Measurements from ENCODE around the gene CAPN12. TPM values are rescaled to one million over a fixed set of nuclear protein-coding genes. Genes with fewer than 3 reads are reported as not detected.
A peak's percentile ranks its signal among the peaks of the same experiment; 100 is the strongest.

CAPN12 gene
- total RNA-seq, 1 experiment from 2014 or later, result 14.7 TPM

- Mint-ChIP-seq H3K9me3 (ENCODE audit: low read depth, unreplicated experiment) (no peaks in the 10 kb centered on the region), H3K36me3 (ENCODE audit: insufficient read depth, unreplicated experiment) (peaks cover 33% of the 10 kb centered on the region), H3K4me3 (ENCODE audit: low read depth, unreplicated experiment) (no peak overlapping the region), H3K4me1 (ENCODE audit: low read depth, unreplicated experiment) (peaks cover 7% of the 10 kb centered on the region), H3K27ac (ENCODE audit: unreplicated experiment) (no peak overlapping the region), H3K27me3 (ENCODE audit: unreplicated experiment) (no peaks in the 10 kb centered on the region)
- no peak for TF ChIP-seq CTCF (IDR thresholded peaks at IDR 0.05; ENCODE audit: unreplicated experiment)
- CTCF ChIA-PET, result no interaction called here
- BruUV-seq (replicated peaks), result no TSS peak
- intact Hi-C loops (cut with micrococcal nuclease; ENCODE audit: unreplicated experiment), result no loop called here
- DNase-seq, result no peak
Observed at GRCh38 chr19:38743394-38744297, 628 bp downstream of the CAPN12 start.

- peaks cover 41% of the 10 kb centered on the region for H3K36me3 Mint-ChIP-seq (ENCODE audit: insufficient read depth, unreplicated experiment)
- BruUV-seq (replicated peaks), result no TSS peak
- H3K27me3 Mint-ChIP-seq (ENCODE audit: unreplicated experiment), result no peaks in the 10 kb centered on the region
- H3K27ac Mint-ChIP-seq (ENCODE audit: unreplicated experiment), result no peak overlapping the region
- no peak for DNase-seq
- intact Hi-C loops (cut with micrococcal nuclease; ENCODE audit: unreplicated experiment), result no loop called here
- H3K9me3 Mint-ChIP-seq (ENCODE audit: low read depth, unreplicated experiment), result no peaks in the 10 kb centered on the region
- H3K4me3 Mint-ChIP-seq (ENCODE audit: low read depth, unreplicated experiment), result no peak overlapping the region
- no peak for TF ChIP-seq CTCF (IDR thresholded peaks at IDR 0.05; ENCODE audit: unreplicated experiment)
- CTCF ChIA-PET, result no interaction called here
- H3K4me1 Mint-ChIP-seq (ENCODE audit: low read depth, unreplicated experiment), result peaks cover 9% of the 10 kb centered on the region
Observed at GRCh38 chr19:38742906-38743305, 1.4 kb downstream of the CAPN12 start.

GRCh38 chr19:38742296-38742695 lies 2.0 kb downstream of the CAPN12 start:
- no peak for DNase-seq
- Mint-ChIP-seq H3K27ac (ENCODE audit: unreplicated experiment) (no peak overlapping the region), H3K4me1 (ENCODE audit: low read depth, unreplicated experiment) (peaks cover 15% of the 10 kb centered on the region), H3K27me3 (ENCODE audit: unreplicated experiment) (no peaks in the 10 kb centered on the region), H3K36me3 (ENCODE audit: insufficient read depth, unreplicated experiment) (peaks cover 47% of the 10 kb centered on the region), H3K9me3 (ENCODE audit: low read depth, unreplicated experiment) (no peaks in the 10 kb centered on the region), H3K4me3 (ENCODE audit: low read depth, unreplicated experiment) (no peak overlapping the region)
- CTCF ChIA-PET, result interaction anchor here (0.6 kb wide), 2 partner anchors 104 to 758 kb away, joined by 3 read pairs; no protein-coding TSS in a partner anchor
- BruUV-seq (replicated peaks), result no TSS peak
- no peak for TF ChIP-seq CTCF (IDR thresholded peaks at IDR 0.05; ENCODE audit: unreplicated experiment)
- intact Hi-C loops (cut with micrococcal nuclease; ENCODE audit: unreplicated experiment), result no loop called here

GRCh38 chr19:38741670-38742069 lies 2.6 kb downstream of the CAPN12 start:
- BruUV-seq (replicated peaks), result no TSS peak
- Mint-ChIP-seq H3K27me3 (ENCODE audit: unreplicated experiment) (no peaks in the 10 kb centered on the region), H3K9me3 (ENCODE audit: low read depth, unreplicated experiment) (no peaks in the 10 kb centered on the region), H3K4me1 (ENCODE audit: low read depth, unreplicated experiment) (peaks cover 15% of the 10 kb centered on the region), H3K4me3 (ENCODE audit: low read depth, unreplicated experiment) (no peak overlapping the region), H3K36me3 (ENCODE audit: insufficient read depth, unreplicated experiment) (peaks cover 51% of the 10 kb centered on the region), H3K27ac (ENCODE audit: unreplicated experiment) (peak overlapping the region; percentile 11)
- intact Hi-C loops (cut with micrococcal nuclease; ENCODE audit: unreplicated experiment), result no loop called here
- DNase-seq, result no peak
- CTCF ChIA-PET, result interaction anchor here (0.6 kb wide), 1 partner anchor 758 kb away, joined by 3 read pairs; no protein-coding TSS in a partner anchor
- no peak for TF ChIP-seq CTCF (IDR thresholded peaks at IDR 0.05; ENCODE audit: unreplicated experiment)
